Skin epidermis (tissue), 12 donors: ENCODE data around the gene ZDHHC14.

Experiments
- H3K27ac ChIP-seq, 21 experiments: fragments of 200-600 bp; sonication (generic) in 11 of 21; one replicate each; pipeline ENCODE4 v1.5.0; 2020; ENCODE audit warnings: mild to moderate bottlenecking in 3 of 21, inconsistent platforms in 2 of 21, moderate library complexity in 2 of 21
- H3K4me3 ChIP-seq, 7 experiments: fragments of 200-600 bp; sonication (generic) in 2 of 7; one replicate each; pipeline ENCODE4 v1.5.0; 2020; ENCODE audit warnings: inconsistent platforms in 2 of 7, mild to moderate bottlenecking in 2 of 7, moderate library complexity in 1 of 7

Gene ZDHHC14

DNA sequence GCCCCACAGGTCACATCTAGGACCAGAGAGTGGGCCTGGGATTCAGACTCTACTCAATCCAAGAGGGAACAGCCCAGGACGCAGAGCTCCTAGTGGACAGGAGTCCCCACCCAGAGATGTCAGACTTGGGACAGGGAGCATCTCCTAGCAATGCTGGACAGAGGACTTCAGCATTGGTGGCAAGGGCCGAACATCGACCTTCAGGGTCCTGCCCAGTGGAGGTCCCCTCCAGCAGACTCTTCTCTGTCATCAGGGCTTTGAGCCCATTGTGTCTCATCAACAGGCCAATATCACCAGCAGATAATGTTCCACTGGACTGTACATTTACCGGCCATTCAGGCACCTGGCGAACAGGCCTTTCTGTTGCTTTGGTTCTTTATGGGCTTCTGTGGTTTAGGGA lies 282.3 kb downstream of the ZDHHC14 start:
- Histone ChIP-seq H3K4me3 (no peak overlapping the region), H3K27ac (no peak overlapping the region)

DNA sequence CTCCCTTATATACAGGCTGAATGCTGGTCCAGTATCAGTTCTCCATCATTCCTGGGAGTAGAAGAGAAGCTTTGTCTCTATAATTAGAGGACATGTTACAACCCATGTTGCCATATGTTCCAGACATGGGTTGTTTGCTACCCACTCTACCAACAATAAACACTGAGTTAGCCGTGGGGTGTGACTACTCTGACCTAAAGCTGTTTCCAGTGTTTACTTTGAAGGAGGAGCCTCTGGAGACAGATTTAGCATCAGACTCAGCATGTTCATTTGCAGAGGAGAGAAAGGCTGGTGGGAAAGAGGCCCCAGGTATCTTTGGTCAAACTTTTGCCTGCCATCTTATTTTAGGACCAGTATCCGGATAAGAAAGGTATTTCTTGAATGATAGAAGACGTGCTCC lies 284.2 kb downstream of the ZDHHC14 start:
- Histone ChIP-seq H3K4me3 (no peak overlapping the region), H3K27ac (no peak overlapping the region)

DNA sequence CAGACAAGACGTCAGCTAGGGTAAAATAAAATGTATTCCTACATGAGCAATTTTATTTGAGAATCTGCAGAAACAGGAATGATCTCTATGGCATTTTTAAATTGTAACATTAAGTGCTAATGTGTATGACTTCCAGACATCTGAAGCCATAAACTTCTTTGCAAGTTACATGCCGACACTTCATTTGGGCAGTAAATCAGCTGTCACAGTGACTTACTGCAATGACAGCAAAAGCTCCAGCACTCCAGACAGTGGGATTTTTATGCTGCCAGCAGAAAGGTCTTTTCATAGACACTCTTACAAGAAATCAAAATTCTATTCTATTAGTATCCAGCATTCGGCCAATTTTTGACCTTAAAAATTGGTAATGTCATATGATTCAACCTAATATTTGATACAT lies 285.7 kb downstream of the ZDHHC14 start:
- Histone ChIP-seq H3K4me3 (no peak overlapping the region), H3K27ac (peak overlapping the region in 3 of 21 experiments; percentile 49 to 77 (median 65))

DNA sequence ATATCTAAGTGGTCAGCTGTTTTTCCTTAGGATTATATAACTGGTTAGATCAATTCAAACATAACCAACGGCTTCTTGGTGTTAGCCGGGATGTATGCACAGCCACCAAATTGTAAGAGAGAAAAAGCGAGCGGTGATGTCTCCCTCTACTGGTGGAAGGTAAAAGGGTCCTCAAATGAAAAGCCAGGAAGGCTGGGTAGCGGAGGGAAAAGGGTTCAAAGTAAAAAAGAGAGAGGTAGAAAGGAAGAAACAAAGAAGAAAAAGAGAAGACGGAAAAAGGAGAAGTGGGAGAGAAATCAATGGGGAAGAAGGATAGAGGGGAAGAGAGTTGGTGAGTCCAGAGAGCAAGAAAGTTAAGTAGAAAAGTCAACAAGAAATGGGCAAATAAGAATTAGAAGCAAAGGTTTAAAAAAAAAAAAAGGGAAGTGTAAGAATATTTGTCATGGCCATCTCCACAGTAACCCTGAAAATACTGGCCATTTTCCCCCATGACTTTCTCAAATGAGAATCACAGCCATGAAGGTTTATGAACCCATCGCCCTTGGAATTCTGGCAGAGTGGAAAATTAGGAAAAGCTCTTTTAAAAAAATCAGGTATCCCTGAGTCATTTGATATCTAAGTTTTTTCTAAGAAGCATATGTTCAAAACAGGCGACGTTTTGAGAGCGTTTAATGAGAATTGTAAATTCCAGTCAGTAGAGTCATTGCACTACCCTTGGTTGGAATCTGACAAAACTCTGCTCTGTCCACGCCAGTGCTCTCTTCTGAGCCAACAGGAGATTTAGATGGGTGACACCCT lies 286.4 kb downstream of the ZDHHC14 start:
- Histone ChIP-seq H3K27ac (peak overlapping the region in 3 of 21 experiments; percentile 49 to 77 (median 65)), H3K4me3 (no peak overlapping the region)

DNA sequence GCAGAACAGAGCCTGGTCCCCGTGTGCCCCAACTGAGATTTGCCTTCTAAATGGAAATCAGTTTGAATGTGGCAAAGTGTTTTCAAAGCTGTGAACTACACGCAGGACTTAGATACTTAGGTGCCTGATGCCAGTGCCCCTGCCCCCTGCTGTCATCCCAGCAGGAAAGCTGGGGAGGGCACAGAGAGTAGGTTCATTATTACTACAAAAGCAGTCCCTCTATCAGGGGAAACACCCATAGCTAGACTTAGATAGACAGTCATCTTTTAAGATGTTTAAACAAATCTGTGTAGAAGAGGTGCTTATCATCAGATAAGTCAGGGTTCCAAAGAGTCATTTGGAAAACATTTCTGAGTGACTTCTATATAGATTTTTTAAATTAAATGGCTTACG lies 287.0 kb downstream of the ZDHHC14 start:
- peak overlapping the region in 2 of 21 experiments; percentile 65 to 77 for H3K27ac ChIP-seq
- H3K4me3 ChIP-seq: no peak overlapping the region

DNA sequence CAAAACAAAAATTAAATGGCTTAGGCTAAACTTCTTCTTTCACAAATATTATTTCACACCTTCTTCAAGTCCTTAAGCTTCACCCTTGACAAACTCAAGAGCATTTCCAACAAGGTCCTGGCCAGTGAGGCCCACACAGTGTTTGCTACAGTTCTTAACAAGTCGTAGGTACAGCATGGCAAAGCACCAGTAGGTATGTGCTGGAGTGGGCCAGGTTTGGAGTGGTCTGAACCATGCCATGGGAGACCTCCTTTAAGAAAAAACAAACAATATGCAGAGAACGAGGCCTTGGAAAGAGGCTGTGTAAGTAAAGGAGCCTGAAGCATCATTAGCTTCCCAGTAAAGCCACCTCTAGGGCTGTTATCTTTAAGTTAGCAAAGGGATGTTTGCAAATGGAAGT lies 287.7 kb downstream of the ZDHHC14 start:
- peak overlapping the region in 10 of 21 experiments; percentile 27 to 78 (median 66) for H3K27ac ChIP-seq
- no peak overlapping the region for H3K4me3 ChIP-seq

DNA sequence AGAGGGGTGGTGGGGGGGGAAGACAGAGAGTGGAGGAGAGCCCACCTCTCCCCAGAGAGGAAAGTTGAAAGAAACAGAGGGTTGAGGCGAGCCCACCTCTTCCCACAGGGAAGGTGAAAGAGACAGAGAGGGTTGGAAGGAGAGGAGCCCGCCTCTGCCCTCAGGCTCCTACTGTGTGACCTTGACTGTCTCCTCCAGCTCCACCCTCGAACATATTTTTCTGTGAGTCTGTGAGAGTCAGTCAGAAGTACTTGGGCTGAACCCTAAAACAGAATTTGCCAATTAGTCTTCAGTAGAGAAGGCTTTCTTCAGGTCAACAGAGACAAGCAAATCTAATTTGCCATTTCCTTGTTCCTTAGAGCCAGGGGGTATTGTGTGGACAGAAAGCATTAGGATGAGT lies 288.3 kb downstream of the ZDHHC14 start:
- Histone ChIP-seq H3K27ac (peak overlapping the region in 15 of 21 experiments; percentile 12 to 78 (median 58)), H3K4me3 (no peak overlapping the region)

DNA sequence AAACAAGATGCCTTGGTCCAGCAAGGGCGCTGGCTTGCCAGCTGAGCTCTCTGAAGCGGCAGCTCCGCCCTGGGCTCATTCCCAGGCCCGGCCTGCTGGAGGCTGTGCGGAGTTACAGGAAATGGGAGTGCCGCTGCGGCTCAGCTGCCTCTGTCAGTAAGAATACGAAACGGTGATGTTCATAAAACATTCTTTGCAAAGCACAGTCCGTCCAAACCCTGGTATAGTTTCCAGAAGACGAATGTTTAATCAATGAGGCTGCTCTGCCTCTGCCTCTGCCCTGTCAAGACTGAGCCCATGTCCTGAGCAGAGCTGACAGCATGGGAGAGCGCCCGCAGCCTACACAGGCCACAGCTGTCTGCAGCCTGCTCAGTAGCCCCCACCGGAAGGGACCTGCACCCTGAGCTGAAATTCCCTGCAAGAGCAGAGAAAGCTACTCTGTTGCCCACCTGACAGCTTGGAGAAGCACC lies 288.8 kb downstream of the ZDHHC14 start:
- Histone ChIP-seq H3K4me3 (no peak overlapping the region), H3K27ac (peak overlapping the region in 18 of 21 experiments; percentile 10 to 80 (median 56))

DNA sequence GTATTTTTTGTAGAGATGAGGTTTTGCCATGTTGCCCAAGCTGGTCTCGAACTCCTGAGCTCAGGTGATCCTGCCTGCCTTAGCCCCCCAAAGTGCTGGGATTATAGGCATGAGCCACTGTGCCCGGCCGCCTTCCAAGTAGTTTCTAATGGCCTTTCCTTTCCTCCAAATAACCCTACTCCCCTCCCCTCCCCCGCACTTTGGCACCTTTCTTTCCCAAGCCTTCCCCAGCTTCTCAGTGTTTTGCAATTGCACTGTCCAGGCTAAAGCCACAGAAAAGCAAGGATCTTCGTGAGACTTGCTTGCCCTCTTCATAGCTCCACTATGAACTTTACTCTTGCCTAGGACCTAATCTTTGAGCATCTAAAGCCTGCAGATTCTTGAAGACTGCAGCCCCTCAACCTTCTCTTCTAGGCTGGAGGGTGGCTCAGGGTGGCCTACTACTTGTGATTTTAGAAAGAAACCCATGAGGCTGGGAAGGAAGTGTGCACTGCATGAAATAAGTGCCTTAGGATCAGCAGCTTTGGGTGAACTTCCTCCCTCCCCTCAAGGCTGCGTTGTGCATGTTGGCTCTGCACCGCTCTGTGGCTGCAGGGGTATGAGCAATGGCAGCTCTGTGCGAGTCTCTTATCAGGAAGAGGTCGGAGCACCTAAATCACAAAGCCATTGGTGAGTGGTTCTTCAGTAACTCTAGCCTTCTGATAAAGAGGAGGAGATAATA lies 289.6 kb downstream of the ZDHHC14 start:
- peak overlapping the region in 9 of 21 experiments; percentile 14 to 80 (median 73) for H3K27ac ChIP-seq
- no peak overlapping the region for H3K4me3 ChIP-seq

DNA sequence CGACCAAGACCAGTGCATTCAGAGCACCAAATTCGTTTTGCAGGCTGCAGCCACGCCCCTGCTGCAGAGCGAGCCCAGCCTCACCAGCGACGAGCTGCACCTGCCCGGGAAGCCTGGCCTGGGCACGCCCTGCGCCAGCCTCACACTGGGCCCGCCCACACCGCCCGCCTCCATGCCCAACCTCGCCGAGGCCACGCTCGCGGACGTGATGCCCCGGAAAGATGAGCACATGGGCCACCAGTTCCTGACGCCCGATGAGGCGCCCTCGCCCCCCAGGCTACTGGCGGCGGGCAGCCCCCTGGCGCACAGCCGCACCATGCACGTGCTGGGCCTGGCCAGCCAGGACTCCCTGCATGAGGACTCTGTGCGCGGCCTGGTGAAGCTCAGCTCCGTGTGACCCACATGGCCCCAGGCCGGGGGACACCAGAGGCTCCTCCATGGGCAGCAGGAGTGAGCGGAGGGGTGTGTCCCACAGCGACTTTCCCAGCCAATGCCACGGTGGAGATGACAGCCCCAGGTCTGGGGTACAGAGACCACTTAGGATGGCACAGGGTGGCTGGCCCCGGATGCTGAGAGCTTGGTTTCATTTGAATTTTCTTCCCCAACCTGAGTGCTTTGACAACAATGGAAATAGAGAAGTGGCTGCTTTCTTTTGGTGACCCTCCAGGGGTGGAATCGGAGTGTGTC lies 291.9 kb downstream of the ZDHHC14 start:
- H3K27ac ChIP-seq: no peak overlapping the region
- no peak overlapping the region for H3K4me3 ChIP-seq

DNA sequence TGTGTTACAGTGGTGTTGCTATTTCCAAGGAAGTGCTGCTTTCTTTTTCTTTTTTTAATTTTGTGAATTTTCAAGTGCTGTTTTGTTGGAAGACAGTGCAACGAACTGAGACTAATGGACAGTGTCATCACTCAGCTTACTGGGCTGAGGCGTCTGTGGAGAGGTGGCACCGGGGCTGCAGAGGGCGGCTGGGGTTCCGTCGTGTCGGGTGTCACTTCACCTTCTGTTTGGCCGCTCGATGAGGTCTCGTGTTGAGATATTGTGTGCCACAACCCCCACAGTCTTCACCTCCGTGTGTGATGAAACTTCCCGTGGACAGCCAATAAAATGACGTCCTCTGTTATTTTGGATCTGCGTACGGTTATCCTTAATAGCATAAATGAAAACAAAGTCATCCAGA lies 292.6 kb downstream of the ZDHHC14 start:
- H3K27ac ChIP-seq: no peak overlapping the region

DNA sequence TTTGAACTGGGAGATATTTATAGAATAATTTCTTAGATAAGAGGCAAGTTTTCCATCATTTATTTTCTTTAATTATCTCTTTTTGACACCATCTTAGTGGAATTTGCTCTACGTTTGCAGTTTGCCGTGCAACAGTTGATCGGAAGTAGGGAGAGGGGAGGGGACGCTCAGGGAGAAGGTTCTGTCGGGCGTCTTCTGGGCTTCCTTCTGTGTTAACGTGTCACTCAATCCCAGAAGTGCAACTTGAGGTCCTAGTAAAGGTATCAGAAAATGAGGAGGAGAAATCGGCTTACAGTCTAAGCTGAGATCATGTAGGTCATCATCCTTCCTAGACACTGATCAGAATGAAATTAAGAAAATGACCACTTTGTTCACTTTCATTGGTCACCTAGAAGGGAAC lies 293.1 kb downstream of the ZDHHC14 start:
- Histone ChIP-seq H3K27ac (no peak overlapping the region), H3K4me3 (no peak overlapping the region)

More for the DNA sequence above, 292.6 kb downstream of the ZDHHC14 start:
- no peak overlapping the region for H3K4me3 ChIP-seq

DNA sequence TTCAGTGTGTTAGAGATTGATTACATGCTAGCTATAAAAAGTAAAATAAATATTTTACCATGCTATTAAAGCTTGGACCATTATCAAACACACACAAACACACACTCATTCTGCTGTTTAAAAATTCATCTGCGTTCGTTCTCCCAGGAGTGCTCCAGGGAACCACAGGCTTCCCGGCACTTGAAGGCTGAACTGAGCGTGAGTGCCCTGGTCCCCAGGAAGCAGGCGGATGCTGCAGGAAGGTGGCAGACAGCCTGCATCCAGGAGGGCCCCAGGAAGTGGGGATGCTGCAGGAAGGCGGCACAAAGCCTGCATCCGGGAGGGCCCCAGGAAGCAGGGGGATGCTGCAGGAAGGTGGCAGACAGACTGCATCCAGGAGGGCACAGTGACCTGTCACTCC lies 294.8 kb downstream of the ZDHHC14 start:
- no peak overlapping the region for H3K27ac ChIP-seq
- no peak overlapping the region for H3K4me3 ChIP-seq

DNA sequence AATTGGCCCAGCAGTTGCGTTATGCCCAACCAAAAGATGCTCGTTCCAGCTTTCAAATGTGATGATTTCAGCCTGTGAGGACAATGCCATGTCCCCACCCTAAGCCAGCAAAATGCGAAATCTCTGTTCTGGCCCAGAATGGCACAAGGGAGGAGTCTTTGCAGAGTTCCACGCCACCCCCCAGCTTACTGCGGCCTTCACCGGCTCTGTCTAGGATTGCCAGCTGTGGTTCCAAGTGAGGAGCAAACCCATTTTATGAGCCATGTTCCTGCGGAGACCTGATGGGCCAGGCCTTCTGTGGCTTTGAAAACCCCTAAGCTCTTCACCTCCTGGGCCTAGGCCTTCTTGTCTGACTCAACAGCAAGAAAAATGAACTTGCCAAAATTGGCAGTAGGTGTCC lies 295.3 kb downstream of the ZDHHC14 start:
- Histone ChIP-seq H3K27ac (no peak overlapping the region), H3K4me3 (no peak overlapping the region)

DNA sequence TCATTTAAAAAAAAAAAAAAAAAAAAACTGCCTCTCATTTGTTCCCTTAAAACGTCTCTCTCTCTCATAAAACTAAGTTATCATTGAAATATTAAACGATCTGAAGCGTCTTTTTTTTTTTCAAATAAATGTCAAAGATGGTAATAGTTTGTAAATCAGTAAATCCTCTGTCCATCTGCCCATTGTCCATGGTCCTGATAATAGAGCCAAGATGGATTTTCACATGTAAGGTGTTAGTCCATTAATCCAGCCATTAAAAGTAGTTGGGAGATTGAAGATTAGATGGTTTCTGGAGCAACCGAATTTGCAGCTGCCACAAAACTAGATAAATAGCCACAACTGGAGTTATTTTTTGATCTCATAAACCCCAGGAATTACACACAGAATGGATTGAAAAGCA lies 296.2 kb downstream of the ZDHHC14 start:
- H3K27ac ChIP-seq: no peak overlapping the region
- H3K4me3 ChIP-seq: no peak overlapping the region

DNA sequence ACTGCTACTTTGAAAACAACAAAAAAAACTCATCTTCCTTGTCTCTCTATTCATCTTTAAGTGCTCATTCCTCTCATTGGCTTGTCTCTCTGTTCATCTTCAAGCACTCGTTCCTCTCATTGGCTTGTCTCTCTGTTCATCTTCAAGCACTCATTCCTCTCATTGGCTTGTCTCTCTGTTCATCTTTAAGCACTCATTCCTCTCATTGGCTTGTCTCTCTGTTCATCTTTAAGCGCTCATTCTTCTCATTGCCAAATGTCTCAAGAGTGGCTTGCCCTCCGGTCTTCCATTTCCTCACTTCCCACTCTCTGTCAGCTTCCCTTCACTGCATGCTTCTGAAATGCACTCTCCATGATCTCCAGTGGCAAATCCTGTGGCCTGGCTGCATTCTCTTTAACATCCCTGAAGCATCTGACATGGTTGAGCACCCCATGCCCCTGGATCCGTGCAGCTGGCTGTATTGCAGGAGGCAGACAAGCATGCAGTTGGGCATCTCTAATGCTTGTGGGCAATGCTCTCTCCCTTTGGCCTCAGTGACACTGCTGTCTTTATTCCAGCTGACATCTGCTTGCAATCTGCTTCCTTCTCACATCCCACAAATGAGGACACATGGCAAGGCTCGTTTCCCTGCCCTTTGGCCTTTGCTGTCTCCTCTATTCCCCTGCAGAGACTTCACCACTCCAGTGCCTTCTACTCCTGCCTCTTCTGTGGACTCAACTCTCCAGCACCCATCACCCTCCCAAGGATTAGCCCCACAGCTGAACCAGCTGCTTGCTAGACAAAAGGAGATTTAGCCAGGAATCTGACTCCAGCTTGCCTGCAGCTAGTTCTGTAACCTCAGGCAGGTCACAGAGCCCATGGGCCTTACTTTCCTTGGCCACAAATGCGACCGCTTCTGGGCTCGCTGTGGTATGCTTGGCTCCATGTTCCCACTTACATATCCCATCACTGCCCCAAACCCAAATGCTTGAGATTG lies 298.9 kb downstream of the ZDHHC14 start:
- Histone ChIP-seq H3K4me3 (no peak overlapping the region), H3K27ac (peak overlapping the region in 2 of 21 experiments; percentile 5)

DNA sequence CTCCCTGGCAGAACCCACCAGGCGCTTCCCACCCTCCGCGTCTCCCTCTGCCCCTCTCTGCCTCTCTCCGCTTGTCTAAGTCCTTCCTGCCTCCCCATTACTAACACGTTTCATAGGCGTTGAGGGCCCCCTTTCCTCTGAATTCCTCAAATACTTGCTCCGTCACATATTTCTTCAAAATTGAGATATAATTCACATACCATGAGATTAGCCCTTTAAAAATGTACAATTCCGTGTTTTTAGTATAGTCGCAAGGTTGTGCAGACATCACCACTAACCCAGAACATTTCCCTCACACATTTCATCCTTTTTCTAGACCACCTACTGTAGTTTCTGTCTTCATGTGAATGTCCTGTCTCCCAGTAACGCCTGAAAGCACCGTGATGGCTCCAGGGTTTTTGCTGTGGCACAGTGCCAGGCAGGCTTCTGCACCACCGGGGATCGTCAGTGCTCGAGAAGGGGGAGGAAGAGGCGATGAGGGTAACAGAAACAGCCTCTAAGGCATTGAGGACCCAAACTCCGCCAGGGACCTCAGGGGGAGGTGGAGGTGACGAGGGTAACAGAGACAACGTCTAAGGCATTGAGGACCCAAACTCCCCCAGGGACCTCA lies 300.2 kb downstream of the ZDHHC14 start:
- Histone ChIP-seq H3K4me3 (no peak overlapping the region), H3K27ac (peak overlapping the region in 1 of 21 experiments; percentile 5)

DNA sequence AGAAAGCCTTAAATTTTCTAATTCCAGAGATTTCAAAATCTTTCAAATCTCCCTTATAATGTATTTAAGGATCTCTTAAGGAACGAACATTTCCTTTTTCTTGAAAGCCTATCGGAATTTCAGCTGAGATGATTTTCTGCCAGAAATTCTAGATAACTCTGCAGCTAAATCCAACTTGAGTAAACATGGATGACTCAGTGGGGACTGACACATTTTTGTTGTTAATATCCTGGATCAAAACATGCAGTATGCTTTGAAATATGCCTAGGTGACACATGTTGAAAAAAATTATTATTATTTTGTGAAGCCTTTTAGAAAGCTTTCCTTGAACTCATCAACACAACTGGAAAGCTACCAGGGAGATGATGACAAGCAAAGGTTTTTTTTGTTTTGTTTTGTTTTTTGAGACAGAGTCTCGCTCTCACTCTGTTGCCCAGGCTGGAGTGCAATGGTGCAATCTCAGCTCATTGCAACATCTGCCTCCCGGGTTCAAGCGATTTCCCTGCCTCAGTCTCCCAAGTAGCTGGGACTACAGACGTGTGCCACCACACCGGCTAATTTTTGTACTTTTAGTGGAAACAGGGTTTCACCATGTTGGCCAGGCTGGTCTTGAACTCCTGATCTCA lies 302.0 kb downstream of the ZDHHC14 start:
- no peak overlapping the region for H3K27ac ChIP-seq
- H3K4me3 ChIP-seq: no peak overlapping the region
